Mesendoderm (in vitro differentiated cells): ENCODE data around the gene KCND3.

ENCODE experiments used
- DNase-seq: peaks from one replicate; pipeline ENCODE4 v3.0.0; 2013
- H2AK5ac ChIP-seq: 2 replicates; pipeline ENCODE4 v1.6.1; 2013; ENCODE audit warnings: low read length, inconsistent platforms
- H2BK120ac ChIP-seq: 2 replicates; pipeline ENCODE4 v1.6.1; 2013; ENCODE audit warnings: low read depth, mild to moderate bottlenecking, low read length, moderate library complexity, mixed read lengths
- H2BK15ac ChIP-seq: replicated peaks from 2 replicates; pipeline ENCODE4 v1.6.1; 2013; ENCODE audit warnings: low read depth, mild to moderate bottlenecking, moderate library complexity
- H2BK5ac ChIP-seq: 2 replicates; pipeline ENCODE4 v1.6.1; 2013; ENCODE audit warnings: low read length, inconsistent platforms
- H3K18ac ChIP-seq: 2 replicates; pipeline ENCODE4 v1.6.1; 2013; ENCODE audit warnings: mild to moderate bottlenecking, low read length, mixed read lengths
- H3K23ac ChIP-seq: one replicate; pipeline ENCODE4 v1.6.1; 2013; ENCODE audit warnings: low read length
- H3K27ac ChIP-seq: 2 replicates; pipeline ENCODE4 v1.5.1; 2013; ENCODE audit warnings: low read depth, mild to moderate bottlenecking, inconsistent platforms, low read length, moderate library complexity
- H3K27me3 ChIP-seq: 2 replicates; pipeline ENCODE4 v1.6.1; 2013; ENCODE audit warnings: low read length, control low read depth, mild to moderate bottlenecking, inconsistent platforms; ENCODE audit not compliant: insufficient read depth, poor library complexity
- H3K36me3 ChIP-seq: 2 replicates; pipeline ENCODE4 v1.6.1; 2013; ENCODE audit warnings: low read length, inconsistent platforms; ENCODE audit not compliant: control insufficient read depth, insufficient read depth
- H3K4ac ChIP-seq: one replicate; pipeline ENCODE4 v1.6.1; 2013; ENCODE audit warnings: low read depth, mild to moderate bottlenecking, low read length, moderate library complexity
- H3K4me1 ChIP-seq: 2 replicates; pipeline ENCODE4 v1.6.1; 2013; ENCODE audit warnings: low read depth, low read length, inconsistent platforms; ENCODE audit not compliant: control insufficient read depth
- H3K4me2 ChIP-seq: 2 replicates; pipeline ENCODE4 v1.6.1; 2013; ENCODE audit warnings: low read length
- H3K4me3 ChIP-seq: 2 replicates; pipeline ENCODE4 v1.5.1; 2013; ENCODE audit warnings: mild to moderate bottlenecking, low read length
- H3K56ac ChIP-seq: one replicate; pipeline ENCODE4 v1.6.1; 2013; ENCODE audit warnings: low read length
- H3K79me1 ChIP-seq: 2 replicates; pipeline ENCODE4 v1.6.1; 2013; ENCODE audit warnings: low read length, inconsistent platforms
- H3K79me2 ChIP-seq: 2 replicates; pipeline ENCODE4 v1.6.1; 2013; ENCODE audit warnings: mild to moderate bottlenecking, low read length; ENCODE audit not compliant: control insufficient read depth, insufficient read depth
- H3K9ac ChIP-seq: 2 replicates; pipeline ENCODE4 v1.6.1; 2013; ENCODE audit warnings: low read length, inconsistent platforms
- H4K5ac ChIP-seq: one replicate; pipeline ENCODE4 v1.6.1; 2013; ENCODE audit warnings: low read length
- H4K8ac ChIP-seq: one replicate; pipeline ENCODE4 v1.6.1; 2013; ENCODE audit warnings: low read depth, mild to moderate bottlenecking, control low read depth, low read length, moderate library complexity
- WGBS: extraction: QIAGEN DNeasy Blood & Tissue Kit; methylation state at CpG from one replicate; pipeline ENCODE4 v1.1.7; 2013; ENCODE audit warnings: low lambda C conversion rate, missing lambda C conversion rate; ENCODE audit not compliant: insufficient coverage; ENCODE audit errors: extremely low coverage; 5-methylcytosine and 5-hydroxymethylcytosine counted together

KCND3 gene

GRCh38 chr1:111864862-111865261 lies 124.6 kb downstream of the KCND3 start:
- Histone ChIP-seq H4K8ac (no peak overlapping the region), H3K4me3 (no peak overlapping the region), H3K4ac (no peak overlapping the region), H3K27me3 (no peaks in the 10 kb centered on the region), H4K5ac (no peak overlapping the region), H3K79me2 (no peaks in the 10 kb centered on the region), H3K36me3 (no peaks in the 10 kb centered on the region), H3K18ac (no peak overlapping the region), H3K56ac (no peak overlapping the region), H3K23ac (no peak overlapping the region), H3K9ac (no peak overlapping the region), H2BK120ac (no peak overlapping the region), H3K4me1 (no peaks in the 10 kb centered on the region), H3K27ac (no peak overlapping the region), H3K79me1 (no peaks in the 10 kb centered on the region), H3K4me2 (no peak overlapping the region), H2BK5ac (no peak overlapping the region), H2BK15ac (no peak overlapping the region), H2AK5ac (no peak overlapping the region)
- no CpG with 5 or more reads among the region's 3 CpGs for WGBS
- peak; percentile 63 for DNase-seq

GRCh38 chr1:111863401-111863800 lies 126.1 kb downstream of the KCND3 start:
- no peaks in the 10 kb centered on the region for H3K27me3 ChIP-seq
- H3K27ac ChIP-seq = no peak overlapping the region
- no peaks in the 10 kb centered on the region for H3K79me1 ChIP-seq
- H3K56ac ChIP-seq = no peak overlapping the region
- no peak overlapping the region for H3K23ac ChIP-seq
- H2AK5ac ChIP-seq = no peak overlapping the region
- no peak overlapping the region for H2BK120ac ChIP-seq
- WGBS = no CpG with 5 or more reads among the region's 3 CpGs
- H4K8ac ChIP-seq = no peak overlapping the region
- no peak overlapping the region for H3K18ac ChIP-seq
- no peak overlapping the region for H3K9ac ChIP-seq
- no peak overlapping the region for H3K4me3 ChIP-seq
- H3K4me1 ChIP-seq = no peaks in the 10 kb centered on the region
- no peaks in the 10 kb centered on the region for H3K79me2 ChIP-seq
- no peak overlapping the region for H2BK5ac ChIP-seq
- no peak overlapping the region for H4K5ac ChIP-seq
- H2BK15ac ChIP-seq = no peak overlapping the region
- H3K4me2 ChIP-seq = no peak overlapping the region
- DNase-seq = no peak
- H3K4ac ChIP-seq = no peak overlapping the region
- H3K36me3 ChIP-seq = no peaks in the 10 kb centered on the region

GRCh38 chr1:111862599-111862998 lies 126.9 kb downstream of the KCND3 start:
- no peak overlapping the region for H3K18ac ChIP-seq
- no peak overlapping the region for H4K5ac ChIP-seq
- no peak overlapping the region for H2AK5ac ChIP-seq
- no peak overlapping the region for H3K27ac ChIP-seq
- no peak overlapping the region for H2BK15ac ChIP-seq
- no peak overlapping the region for H3K4ac ChIP-seq
- H3K79me2 ChIP-seq = no peaks in the 10 kb centered on the region
- no peak for DNase-seq
- H2BK120ac ChIP-seq = no peak overlapping the region
- no peak overlapping the region for H3K4me2 ChIP-seq
- no peak overlapping the region for H3K56ac ChIP-seq
- H3K27me3 ChIP-seq = no peaks in the 10 kb centered on the region
- H4K8ac ChIP-seq = no peak overlapping the region
- no peaks in the 10 kb centered on the region for H3K36me3 ChIP-seq
- no CpG with 5 or more reads among the region's 3 CpGs for WGBS
- no peak overlapping the region for H3K9ac ChIP-seq
- no peak overlapping the region for H2BK5ac ChIP-seq
- H3K4me1 ChIP-seq = no peaks in the 10 kb centered on the region
- H3K23ac ChIP-seq = no peak overlapping the region
- no peak overlapping the region for H3K4me3 ChIP-seq
- no peaks in the 10 kb centered on the region for H3K79me1 ChIP-seq

GRCh38 chr1:111861523-111861922 lies 127.9 kb downstream of the KCND3 start:
- Histone ChIP-seq H3K4me2 (no peak overlapping the region), H2BK5ac (no peak overlapping the region), H4K8ac (no peak overlapping the region), H3K9ac (no peak overlapping the region), H3K79me2 (no peaks in the 10 kb centered on the region), H3K27me3 (no peaks in the 10 kb centered on the region), H4K5ac (no peak overlapping the region), H2AK5ac (no peak overlapping the region), H3K79me1 (no peaks in the 10 kb centered on the region), H2BK120ac (no peak overlapping the region), H3K23ac (no peak overlapping the region), H2BK15ac (no peak overlapping the region), H3K4ac (no peak overlapping the region), H3K56ac (no peak overlapping the region), H3K4me3 (no peak overlapping the region), H3K18ac (no peak overlapping the region), H3K27ac (no peak overlapping the region), H3K4me1 (peaks cover 2% of the 10 kb centered on the region), H3K36me3 (no peaks in the 10 kb centered on the region)
- peak; percentile 25 for DNase-seq
- WGBS = no CpG with 5 or more reads among the region's 6 CpGs

GRCh38 chr1:111857194-111857651 lies 132.2 kb downstream of the KCND3 start:
- Histone ChIP-seq H3K56ac (no peak overlapping the region), H3K4ac (no peak overlapping the region), H4K8ac (no peak overlapping the region), H2AK5ac (no peak overlapping the region), H3K27ac (no peak overlapping the region), H4K5ac (no peak overlapping the region), H3K18ac (no peak overlapping the region), H3K79me1 (no peaks in the 10 kb centered on the region), H2BK120ac (no peak overlapping the region), H2BK5ac (no peak overlapping the region), H3K27me3 (no peaks in the 10 kb centered on the region), H3K4me3 (no peak overlapping the region), H3K79me2 (no peaks in the 10 kb centered on the region), H3K4me1 (peaks cover 6% of the 10 kb centered on the region), H3K4me2 (no peak overlapping the region), H3K23ac (no peak overlapping the region), H3K36me3 (no peaks in the 10 kb centered on the region), H2BK15ac (no peak overlapping the region), H3K9ac (no peak overlapping the region)
- no peak for DNase-seq
- WGBS = no CpG with 5 or more reads among the region's 13 CpGs

GRCh38 chr1:111856411-111857185 lies 132.9 kb downstream of the KCND3 start:
- no peaks in the 10 kb centered on the region for H3K79me2 ChIP-seq
- H3K4me2 ChIP-seq = no peak overlapping the region
- H3K27ac ChIP-seq = no peak overlapping the region
- H3K27me3 ChIP-seq = no peaks in the 10 kb centered on the region
- peaks cover 6% of the 10 kb centered on the region for H3K4me1 ChIP-seq
- no peak overlapping the region for H3K18ac ChIP-seq
- H3K23ac ChIP-seq = no peak overlapping the region
- no peak overlapping the region for H3K4me3 ChIP-seq
- no peaks in the 10 kb centered on the region for H3K79me1 ChIP-seq
- no peaks in the 10 kb centered on the region for H3K36me3 ChIP-seq
- no peak overlapping the region for H2AK5ac ChIP-seq
- no peak overlapping the region for H4K8ac ChIP-seq
- no CpG with 5 or more reads among the region's 13 CpGs for WGBS
- peak; percentile 25 for DNase-seq
- H3K4ac ChIP-seq = no peak overlapping the region
- H2BK5ac ChIP-seq = no peak overlapping the region
- H2BK15ac ChIP-seq = no peak overlapping the region
- no peak overlapping the region for H3K9ac ChIP-seq
- H3K56ac ChIP-seq = no peak overlapping the region
- no peak overlapping the region for H2BK120ac ChIP-seq
- no peak overlapping the region for H4K5ac ChIP-seq
